Uterus (tissue), 2 donors: ENCODE results near the gene GPR78.

Source experiments
- POLR2A ChIP-seq, 2 donors: fragments of 450-650 bp; IDR thresholded peaks; one replicate each; pipeline ENCODE4 v1.6.1; 2016; ENCODE audit warnings: antibody characterized with exemption in 2 of 2, mild to moderate bottlenecking in 1 of 2, moderate library complexity in 1 of 2
- TF ChIP-seq, protein P1 (sequence below), 4 experiments: fragments of 200-600 bp in 2 of 4; fragments of 450-650 bp in 2 of 4; sonication (generic) in 2 of 4; IDR thresholded peaks; one replicate each; pipeline ENCODE4 v1.5.1; 2016 to 2019; ENCODE audit warnings: antibody characterized with exemption in 4 of 4, mild to moderate bottlenecking in 2 of 4, moderate library complexity in 1 of 4

DNA sequence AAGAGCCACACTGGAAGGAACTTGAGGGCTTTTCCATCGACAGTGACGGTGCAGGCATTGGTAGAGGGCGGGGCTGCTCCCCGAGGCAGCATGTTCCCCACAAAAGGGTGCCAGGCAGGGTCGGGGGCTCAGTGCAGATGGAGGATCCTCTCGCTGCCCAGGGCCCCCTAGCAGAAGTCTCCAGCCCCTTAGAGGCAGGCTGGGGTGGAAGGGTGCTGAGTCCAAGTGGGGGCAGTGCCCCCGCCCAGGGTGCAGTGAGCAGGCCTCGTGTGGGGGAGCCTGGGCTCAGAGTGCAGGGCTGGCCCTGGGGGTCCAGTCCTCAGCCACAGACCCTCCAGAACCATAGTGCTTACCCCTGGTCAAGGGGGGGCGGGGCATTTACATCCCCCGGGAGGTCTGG, 21.4 kb downstream of the GPR78 start:
- TF ChIP-seq, protein P1, sequence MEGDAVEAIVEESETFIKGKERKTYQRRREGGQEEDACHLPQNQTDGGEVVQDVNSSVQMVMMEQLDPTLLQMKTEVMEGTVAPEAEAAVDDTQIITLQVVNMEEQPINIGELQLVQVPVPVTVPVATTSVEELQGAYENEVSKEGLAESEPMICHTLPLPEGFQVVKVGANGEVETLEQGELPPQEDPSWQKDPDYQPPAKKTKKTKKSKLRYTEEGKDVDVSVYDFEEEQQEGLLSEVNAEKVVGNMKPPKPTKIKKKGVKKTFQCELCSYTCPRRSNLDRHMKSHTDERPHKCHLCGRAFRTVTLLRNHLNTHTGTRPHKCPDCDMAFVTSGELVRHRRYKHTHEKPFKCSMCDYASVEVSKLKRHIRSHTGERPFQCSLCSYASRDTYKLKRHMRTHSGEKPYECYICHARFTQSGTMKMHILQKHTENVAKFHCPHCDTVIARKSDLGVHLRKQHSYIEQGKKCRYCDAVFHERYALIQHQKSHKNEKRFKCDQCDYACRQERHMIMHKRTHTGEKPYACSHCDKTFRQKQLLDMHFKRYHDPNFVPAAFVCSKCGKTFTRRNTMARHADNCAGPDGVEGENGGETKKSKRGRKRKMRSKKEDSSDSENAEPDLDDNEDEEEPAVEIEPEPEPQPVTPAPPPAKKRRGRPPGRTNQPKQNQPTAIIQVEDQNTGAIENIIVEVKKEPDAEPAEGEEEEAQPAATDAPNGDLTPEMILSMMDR (IDR thresholded peaks at IDR 0.05) = no peak
- no peak for TF ChIP-seq POLR2A (IDR thresholded peaks at IDR 0.05)
